HEK293 (cell line): Measurements from ENCODE around the gene E2F4.

Experiments
- GFI1B ChIP-seq: fragments of 450-650 bp; formaldehyde crosslinking; IDR thresholded peaks from 2 replicates; pipeline ENCODE4 v1.5.1; 2016; ENCODE audit warnings: missing biosample characterization, missing genetic modification characterization
- SP2 ChIP-seq: fragments of 450-650 bp; formaldehyde crosslinking; IDR thresholded peaks from 2 replicates; pipeline ENCODE4 v1.5.1; 2016; ENCODE audit warnings: missing biosample characterization, missing genetic modification characterization
- ZNF202 ChIP-seq: fragments of 450-650 bp; formaldehyde crosslinking; IDR thresholded peaks from 2 replicates; pipeline ENCODE4 v1.5.1; 2016; ENCODE audit warnings: missing biosample characterization, missing genetic modification characterization, borderline replicate concordance
- ZNF302 ChIP-seq: fragments of 450-650 bp; formaldehyde crosslinking; IDR thresholded peaks from 2 replicates; pipeline ENCODE4 v1.5.1; 2016; ENCODE audit warnings: missing biosample characterization, missing genetic modification characterization, low read depth
- ZNF354C ChIP-seq: fragments of 450-650 bp; formaldehyde crosslinking; IDR thresholded peaks from 2 replicates; pipeline ENCODE4 v1.5.1; 2016; ENCODE audit warnings: missing biosample characterization, missing genetic modification characterization, low read depth, borderline replicate concordance
- TF ChIP-seq, protein P1 (sequence below): fragments of 450-650 bp; formaldehyde crosslinking; IDR thresholded peaks from 2 replicates; pipeline ENCODE4 v1.5.1; 2016; ENCODE audit warnings: missing biosample characterization, missing genetic modification characterization

DNA sequence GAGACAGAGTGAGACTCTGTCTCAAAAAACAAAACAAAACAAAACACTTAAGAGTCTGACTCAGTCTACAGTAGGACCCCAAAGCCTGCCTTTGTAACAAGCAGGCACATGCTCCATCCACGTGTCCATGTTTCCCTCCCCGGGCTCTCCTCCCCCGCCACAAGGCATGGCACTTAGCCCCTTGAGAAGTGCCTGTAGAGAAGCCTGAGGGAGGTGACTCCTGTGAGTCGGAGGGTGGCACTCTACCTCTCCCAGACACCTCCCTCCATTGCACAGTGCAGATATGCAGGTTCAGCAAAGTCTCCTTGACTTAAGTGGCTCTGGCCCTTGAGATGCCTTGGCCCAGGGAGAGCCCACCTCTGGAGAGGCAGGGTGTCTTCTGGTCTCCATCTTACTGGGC, 48.6 kb downstream of the E2F4 start:
- TF ChIP-seq GFI1B (tag by site-specific recombination), result no peak
- TF ChIP-seq ZNF202 (tag by site-specific recombination), result no peak
- TF ChIP-seq ZNF302 (tag by site-specific recombination), result no peak
- no peak for TF ChIP-seq ZNF354C (tag by site-specific recombination)
- TF ChIP-seq, protein P1, sequence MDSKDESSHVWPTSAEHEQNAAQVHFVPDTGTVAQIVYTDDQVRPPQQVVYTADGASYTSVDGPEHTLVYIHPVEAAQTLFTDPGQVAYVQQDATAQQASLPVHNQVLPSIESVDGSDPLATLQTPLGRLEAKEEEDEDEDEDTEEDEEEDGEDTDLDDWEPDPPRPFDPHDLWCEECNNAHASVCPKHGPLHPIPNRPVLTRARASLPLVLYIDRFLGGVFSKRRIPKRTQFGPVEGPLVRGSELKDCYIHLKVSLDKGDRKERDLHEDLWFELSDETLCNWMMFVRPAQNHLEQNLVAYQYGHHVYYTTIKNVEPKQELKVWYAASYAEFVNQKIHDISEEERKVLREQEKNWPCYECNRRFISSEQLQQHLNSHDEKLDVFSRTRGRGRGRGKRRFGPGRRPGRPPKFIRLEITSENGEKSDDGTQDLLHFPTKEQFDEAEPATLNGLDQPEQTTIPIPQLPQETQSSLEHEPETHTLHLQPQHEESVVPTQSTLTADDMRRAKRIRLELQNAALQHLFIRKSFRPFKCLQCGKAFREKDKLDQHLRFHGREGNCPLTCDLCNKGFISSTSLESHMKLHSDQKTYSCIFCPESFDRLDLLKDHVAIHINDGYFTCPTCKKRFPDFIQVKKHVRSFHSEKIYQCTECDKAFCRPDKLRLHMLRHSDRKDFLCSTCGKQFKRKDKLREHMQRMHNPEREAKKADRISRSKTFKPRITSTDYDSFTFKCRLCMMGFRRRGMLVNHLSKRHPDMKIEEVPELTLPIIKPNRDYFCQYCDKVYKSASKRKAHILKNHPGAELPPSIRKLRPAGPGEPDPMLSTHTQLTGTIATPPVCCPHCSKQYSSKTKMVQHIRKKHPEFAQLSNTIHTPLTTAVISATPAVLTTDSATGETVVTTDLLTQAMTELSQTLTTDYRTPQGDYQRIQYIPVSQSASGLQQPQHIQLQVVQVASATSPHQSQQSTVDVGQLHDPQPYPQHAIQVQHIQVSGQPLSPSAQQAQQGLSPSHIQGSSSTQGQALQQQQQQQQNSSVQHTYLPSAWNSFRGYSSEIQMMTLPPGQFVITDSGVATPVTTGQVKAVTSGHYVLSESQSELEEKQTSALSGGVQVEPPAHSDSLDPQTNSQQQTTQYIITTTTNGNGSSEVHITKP, result peak; percentile 14; the same call in 1 of the 2 replicates
- TF ChIP-seq SP2, result no peak
